GM12878 (cell line): ENCODE data around the gene C16orf95. TPM values are rescaled to one million over a fixed set of nuclear protein-coding genes. Genes with fewer than 3 reads are reported as not detected.

Experiments
- ATAC-seq: fragments of 200-7000 bp; cut with Tn5 transposase; 3 replicates; pipeline ENCODE4 v1.9.1; 2020; ENCODE audit warnings: mild to moderate bottlenecking, moderate library complexity
- BruUV-seq: library from RNA; stranded (reverse); fragments of 400-500 nt; replicated peaks from 2 replicates; lab custom pipeline; 2021; lab: Mats Ljungman, UMichigan
- CTCF ChIA-PET: fragments of 300-600 bp; sonication (Branson Sonifier 250); formaldehyde crosslinking; extraction: SDS; loops from one replicate; lab custom pipeline; 2021; ENCODE audit warnings: inconsistent platforms; lab: Yijun Ruan, JAX
- POLR2A ChIA-PET: fragments of 350-600 bp; formaldehyde crosslinking; extraction: SDS; loops from one replicate; lab custom pipeline; 2021; ENCODE audit warnings: inconsistent platforms; lab: Charles Lee
- RAD21 ChIA-PET: fragments of 300-600 bp; sonication (Branson Sonifier 250); formaldehyde crosslinking; loops from one replicate; lab custom pipeline; 2023; ENCODE audit warnings: antibody characterized with exemption; ENCODE audit not compliant: unreplicated experiment; lab: Charles Lee
- SMC1A ChIA-PET: fragments of 300-600 bp; sonication (Branson Sonifier 250); formaldehyde crosslinking; loops from one replicate; lab custom pipeline; 2023; ENCODE audit not compliant: unreplicated experiment, uncharacterized antibody; lab: Charles Lee
- DNase-seq: peaks from one replicate; pipeline ENCODE4 v3.0.0-alpha.2; 2011; ENCODE audit warnings: low read depth, low spot score
- FAIRE-seq: peaks from 3 replicates; lab custom pipeline; 2011; peaks lifted over from hg19 to GRCh38; lab: Jason Lieb, UNC
- H2AFZ ChIP-seq: 2 replicates; pipeline ENCODE4 v1.6.0; 2011; ENCODE audit warnings: low read depth, low read length, control low read depth; ENCODE audit not compliant: control insufficient read depth
- H3K27ac ChIP-seq: 2 replicates; pipeline ENCODE4 v1.5.1; 2011; ENCODE audit warnings: control low read depth; ENCODE audit not compliant: control insufficient read depth, insufficient read depth
- H3K27me3 ChIP-seq, 2 experiments: replicated peaks in 1 of 2; 2 replicates each; pipeline versions ENCODE4 v1.6.0 to v1.6.1; 2011; ENCODE audit warnings: low read length in 1 of 2; ENCODE audit not compliant: control insufficient read depth in 2 of 2, insufficient read depth in 2 of 2
- H3K36me3 ChIP-seq, 2 experiments: 2 replicates each; pipeline ENCODE4 v1.5.1; 2011; ENCODE audit warnings: low read length in 1 of 2; ENCODE audit not compliant: control insufficient read depth in 2 of 2, insufficient read depth in 2 of 2
- H3K4me1 ChIP-seq: 2 replicates; pipeline ENCODE4 v1.6.1; 2011; ENCODE audit warnings: mild to moderate bottlenecking, low read length, moderate library complexity, mixed read lengths; ENCODE audit not compliant: control insufficient read depth, insufficient read depth
- H3K4me2 ChIP-seq: 2 replicates; pipeline ENCODE4 v1.6.0; 2011; ENCODE audit warnings: control low read depth; ENCODE audit not compliant: control insufficient read depth, insufficient read depth
- H3K4me3 ChIP-seq: fragments of 200-600 bp; sonication (generic); 2 replicates; pipeline ENCODE4 v1.5.1; 2016
- H3K79me2 ChIP-seq: 2 replicates; pipeline ENCODE4 v1.6.0; 2011; ENCODE audit warnings: low read length; ENCODE audit not compliant: control insufficient read depth, insufficient read depth
- H3K9ac ChIP-seq: 2 replicates; pipeline ENCODE4 v1.8.0; 2011; ENCODE audit warnings: low read length, control low read depth, mixed read lengths; ENCODE audit not compliant: control insufficient read depth, insufficient read depth
- H3K9me3 ChIP-seq: replicated peaks from 3 replicates; pipeline ENCODE4 v1.5.1; 2011; ENCODE audit warnings: mild to moderate bottlenecking, low read length; ENCODE audit not compliant: control insufficient read depth, insufficient read depth
- H4K20me1 ChIP-seq: 2 replicates; pipeline ENCODE4 v1.6.0; 2011; ENCODE audit not compliant: control insufficient read depth, insufficient read depth
- ATF3 ChIP-seq: IDR thresholded peaks from 2 replicates; pipeline ENCODE4 v1.6.1; 2011; ENCODE audit warnings: low read depth, mild to moderate bottlenecking, low read length, moderate library complexity, borderline replicate concordance; ENCODE audit errors: extremely low read depth
- NBN ChIP-seq: fragments of 450-650 bp; IDR thresholded peaks from 2 replicates; pipeline ENCODE4 v1.6.1; 2016
- NFYB ChIP-seq: IDR thresholded peaks from 2 replicates; pipeline ENCODE4 v1.6.1; 2011; ENCODE audit warnings: low read depth, mild to moderate bottlenecking, low read length, improper control_type of control experiment, moderate library complexity; ENCODE audit not compliant: insufficient read depth
- TCF12 ChIP-seq: IDR thresholded peaks from 2 replicates; pipeline ENCODE4 v1.6.1; 2011; ENCODE audit warnings: low read depth, mild to moderate bottlenecking, low read length
- ZNF622 ChIP-seq: fragments of 450-650 bp; IDR thresholded peaks from 2 replicates; pipeline ENCODE4 v1.6.1; 2017; ENCODE audit warnings: mild to moderate bottlenecking, inconsistent platforms
- whole genome bisulfite sequencing: methylation state at CpG from one replicate; pipeline ENCODE4 v1.1.6; 2016; ENCODE audit warnings: low lambda C conversion rate; ENCODE audit not compliant: insufficient replicate concordance, insufficient coverage; ENCODE audit errors: missing lambda C conversion rate; 5-methylcytosine and 5-hydroxymethylcytosine counted together
- in situ Hi-C: fragments of 300-500 bp; cut with MboI; formaldehyde crosslinking; loops from 9 replicates; pipeline ENCODE4 v1.14.3; 2018; ENCODE audit warnings: mixed read lengths
- intact Hi-C: fragments of 100-400 bp; cut with micrococcal nuclease; formaldehyde crosslinking; loops from one replicate; pipeline ENCODE4 v1.14.2; 2022; ENCODE audit not compliant: unreplicated experiment
- polyA plus RNA-seq, 11 experiments: library from polyadenylated mRNA; depleted of rRNA in 4 of 11; unstranded in 6 of 11; stranded (reverse) in 5 of 11; fragments of >200 nt; fragmentation: Nextera tagmentation in 4 of 11; fragmentation: Illumina TruSeq in 1 of 11; extraction: Ambion mirVana in 4 of 11; extraction: Trizol in 1 of 11; gene quantifications; 1 replicate in 1 of 11; 2 replicates in 10 of 11; pipeline versions ENCODE4 v1.2.1 to v1.2.3, GENCODE V29; 2011 to 2016; ENCODE audit warnings: inconsistent platforms in 2 of 11, missing spikeins in 2 of 11, low read depth in 1 of 11
- total RNA-seq, 4 experiments: library from RNA; depleted of rRNA in 3 of 4; stranded (reverse); fragments of >200 nt in 3 of 4; fragmentation: Illumina TruSeq in 1 of 4; extraction: Trizol in 1 of 4; gene quantifications; 2 replicates each; pipeline versions ENCODE4 v1.2.1 to v1.2.3, GENCODE V29; 2013 to 2021
- TF ChIP-seq, protein P1 (sequence below): fragments of 450-650 bp; IDR thresholded peaks from 2 replicates; pipeline ENCODE4 v1.6.1; 2016; ENCODE audit warnings: mild to moderate bottlenecking
- TF ChIP-seq, protein P2 (sequence below): IDR thresholded peaks from 2 replicates; pipeline ENCODE4 v1.6.1; 2011; ENCODE audit warnings: borderline replicate concordance, low read depth, mild to moderate bottlenecking, moderate library complexity, low read length; ENCODE audit not compliant: insufficient read depth, poor library complexity, severe bottlenecking

The C16orf95 gene
- total and polyA plus RNA-seq, 10 of the 15 experiments (the other 5 are each of a cell fraction or from before 2014, with no cell fraction given), result 0.90 to 22.7 (median 6.0) TPM

GRCh38 chr16:87316450-87316922, 706 bp downstream of the C16orf95 start:
- Histone ChIP-seq H2AFZ (peak overlapping the region; percentile 94), H3K9me3 (no peaks in the 10 kb centered on the region), H3K36me3 (no peaks in the 10 kb centered on the region), H3K27me3 (no peaks in the 10 kb centered on the region), H4K20me1 (no peaks in the 10 kb centered on the region), H3K4me1 (peaks cover 12% of the 10 kb centered on the region), H3K79me2 (peaks cover 16% of the 10 kb centered on the region), H3K9ac (peak overlapping the region; percentile 99), H3K4me3 (peak overlapping the region; percentile 89), H3K4me2 (peak overlapping the region; percentile 82), H3K27ac (peak overlapping the region; percentile 95)
- intact Hi-C loops (loop anchor here (2.0 to 10.0 kb wide), 2 partner anchors 66 to 318 kb away; partner anchors contain the start of gene FBXO31), in situ Hi-C loops (no loop called here)
- BruUV-seq, result no TSS peak
- 99% methylated on average over 4 of the region's 4 CpGs for WGBS
- RAD21 ChIA-PET, result interaction anchor here (0.7 to 3.3 kb wide), 3 partner anchors 67 to 463 kb away, joined by 3 to 16 read pairs (median 6); partner anchors contain the start of gene FBXO31
- DNase-seq, result no peak
- CTCF ChIA-PET, result interaction anchor here (1.0 to 3.9 kb wide), 6 partner anchors 40 to 84 kb away, joined by 3 to 15 read pairs (median 4); partner anchors contain the start of gene FBXO31
- SMC1A ChIA-PET, result interaction anchor here (1.6 to 2.3 kb wide), 2 partner anchors 67 to 78 kb away, joined by 7 to 8 read pairs; partner anchors contain the start of gene FBXO31
- FAIRE-seq, result no peak
- TF ChIP-seq TCF12, result no peak
- no peak for TF ChIP-seq NBN
- no peak for TF ChIP-seq ZNF622
- TF ChIP-seq, protein P1, sequence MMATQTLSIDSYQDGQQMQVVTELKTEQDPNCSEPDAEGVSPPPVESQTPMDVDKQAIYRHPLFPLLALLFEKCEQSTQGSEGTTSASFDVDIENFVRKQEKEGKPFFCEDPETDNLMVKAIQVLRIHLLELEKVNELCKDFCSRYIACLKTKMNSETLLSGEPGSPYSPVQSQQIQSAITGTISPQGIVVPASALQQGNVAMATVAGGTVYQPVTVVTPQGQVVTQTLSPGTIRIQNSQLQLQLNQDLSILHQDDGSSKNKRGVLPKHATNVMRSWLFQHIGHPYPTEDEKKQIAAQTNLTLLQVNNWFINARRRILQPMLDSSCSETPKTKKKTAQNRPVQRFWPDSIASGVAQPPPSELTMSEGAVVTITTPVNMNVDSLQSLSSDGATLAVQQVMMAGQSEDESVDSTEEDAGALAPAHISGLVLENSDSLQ, result 0 out of 2 replicates have a peak, but pooled peaks have one; percentile 12
- POLR2A ChIA-PET, result interaction anchor here (0.5 to 1.0 kb wide), 3 partner anchors 44 to 72 kb away, joined by 3 to 4 read pairs (median 3); no protein-coding TSS in a partner anchor
- ATAC-seq, result no peak

- Histone ChIP-seq H3K27ac (no peak overlapping the region), H3K27me3 (no peaks in the 10 kb centered on the region), H2AFZ (no peak overlapping the region), H3K9me3 (no peaks in the 10 kb centered on the region), H3K9ac (no peak overlapping the region), H3K4me2 (no peak overlapping the region), H3K4me3 (no peak overlapping the region), H3K79me2 (peaks cover 16% of the 10 kb centered on the region), H3K4me1 (peaks cover 12% of the 10 kb centered on the region), H4K20me1 (no peaks in the 10 kb centered on the region), H3K36me3 (no peaks in the 10 kb centered on the region; a peak in 1 of 4 replicates)
- WGBS, result 71% methylated on average over 10 of the region's 10 CpGs
- in situ Hi-C loops (no loop called here), intact Hi-C loops (loop anchor here (10.0 kb wide), 1 partner anchor 320 kb away; no protein-coding TSS in a partner anchor)
- ATAC-seq (no peak), FAIRE-seq (no peak), DNase-seq (no peak)
- SMC1A ChIA-PET, result interaction anchor here (1.1 kb wide), 1 partner anchor 79 kb away, joined by 6 read pairs; no protein-coding TSS in a partner anchor
- TF ChIP-seq, protein P2, sequence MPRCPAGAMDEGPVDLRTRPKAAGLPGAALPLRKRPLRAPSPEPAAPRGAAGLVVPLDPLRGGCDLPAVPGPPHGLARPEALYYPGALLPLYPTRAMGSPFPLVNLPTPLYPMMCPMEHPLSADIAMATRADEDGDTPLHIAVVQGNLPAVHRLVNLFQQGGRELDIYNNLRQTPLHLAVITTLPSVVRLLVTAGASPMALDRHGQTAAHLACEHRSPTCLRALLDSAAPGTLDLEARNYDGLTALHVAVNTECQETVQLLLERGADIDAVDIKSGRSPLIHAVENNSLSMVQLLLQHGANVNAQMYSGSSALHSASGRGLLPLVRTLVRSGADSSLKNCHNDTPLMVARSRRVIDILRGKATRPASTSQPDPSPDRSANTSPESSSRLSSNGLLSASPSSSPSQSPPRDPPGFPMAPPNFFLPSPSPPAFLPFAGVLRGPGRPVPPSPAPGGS, result peak; percentile 77
- no peak for TF ChIP-seq ATF3
- no peak for TF ChIP-seq NFYB
- TF ChIP-seq, protein P1, result no peak
- POLR2A ChIA-PET, result interaction anchor here (1.0 kb wide), 1 partner anchor 67 kb away, joined by 4 read pairs; no protein-coding TSS in a partner anchor
- CTCF ChIA-PET, result interaction anchor here (1.4 to 1.6 kb wide), 4 partner anchors 64 to 753 kb away, joined by 3 to 6 read pairs (median 4); no protein-coding TSS in a partner anchor
- RAD21 ChIA-PET, result no interaction called here
- BruUV-seq, result no TSS peak
Measured at GRCh38 chr16:87314990-87315420, 2.2 kb downstream of the C16orf95 start.
